Measurements from ENCODE around the gene TMEM132C.

TMEM132C gene

DNA sequence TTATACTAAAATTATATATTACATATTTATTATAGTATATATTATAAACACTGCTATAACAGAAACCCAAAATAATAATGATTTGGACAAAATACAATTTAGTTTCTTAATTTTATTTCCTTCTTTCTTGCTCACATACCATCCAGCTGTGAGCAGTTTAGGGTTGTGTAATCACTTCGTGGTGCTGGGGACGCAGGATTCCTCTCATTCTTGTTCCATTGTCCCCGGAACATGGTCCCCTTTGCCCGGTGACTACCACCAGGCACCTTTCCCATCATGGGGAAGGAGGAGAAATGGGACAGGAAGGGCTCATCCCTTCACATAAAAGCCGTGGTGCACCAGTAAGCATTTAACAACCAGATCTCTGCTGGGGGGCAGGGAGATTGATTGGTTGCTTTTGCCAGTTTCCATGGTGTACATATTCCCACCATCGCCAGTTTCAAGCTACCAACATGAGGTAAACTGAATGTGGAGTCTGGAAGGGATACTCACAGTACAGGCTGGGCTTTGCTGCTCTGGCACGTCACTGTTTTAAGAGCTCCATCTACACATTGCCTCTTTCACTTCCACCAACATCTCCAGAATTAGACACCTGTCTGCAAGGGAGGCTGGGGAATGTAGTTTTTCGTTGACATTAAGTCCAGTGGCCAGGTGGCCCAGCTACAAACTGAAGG is 191.5 kb downstream of the TMEM132C start:
- TF ChIP-seq, protein P1, sequence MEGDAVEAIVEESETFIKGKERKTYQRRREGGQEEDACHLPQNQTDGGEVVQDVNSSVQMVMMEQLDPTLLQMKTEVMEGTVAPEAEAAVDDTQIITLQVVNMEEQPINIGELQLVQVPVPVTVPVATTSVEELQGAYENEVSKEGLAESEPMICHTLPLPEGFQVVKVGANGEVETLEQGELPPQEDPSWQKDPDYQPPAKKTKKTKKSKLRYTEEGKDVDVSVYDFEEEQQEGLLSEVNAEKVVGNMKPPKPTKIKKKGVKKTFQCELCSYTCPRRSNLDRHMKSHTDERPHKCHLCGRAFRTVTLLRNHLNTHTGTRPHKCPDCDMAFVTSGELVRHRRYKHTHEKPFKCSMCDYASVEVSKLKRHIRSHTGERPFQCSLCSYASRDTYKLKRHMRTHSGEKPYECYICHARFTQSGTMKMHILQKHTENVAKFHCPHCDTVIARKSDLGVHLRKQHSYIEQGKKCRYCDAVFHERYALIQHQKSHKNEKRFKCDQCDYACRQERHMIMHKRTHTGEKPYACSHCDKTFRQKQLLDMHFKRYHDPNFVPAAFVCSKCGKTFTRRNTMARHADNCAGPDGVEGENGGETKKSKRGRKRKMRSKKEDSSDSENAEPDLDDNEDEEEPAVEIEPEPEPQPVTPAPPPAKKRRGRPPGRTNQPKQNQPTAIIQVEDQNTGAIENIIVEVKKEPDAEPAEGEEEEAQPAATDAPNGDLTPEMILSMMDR (IDR thresholded peaks at IDR 0.05): no peak
- no peak for TF ChIP-seq ZFX (IDR thresholded peaks at IDR 0.05; ENCODE audit: borderline replicate concordance)
- no peak overlapping the region for H3K27ac ChIP-seq

GRCh38 chr12:128459067-128459466 is 192.1 kb downstream of the TMEM132C start:
- H3K27ac ChIP-seq: no peak overlapping the region
- TF ChIP-seq, protein P1 (IDR thresholded peaks at IDR 0.05): no peak
- no peak for TF ChIP-seq ZFX (IDR thresholded peaks at IDR 0.05; ENCODE audit: borderline replicate concordance)

DNA sequence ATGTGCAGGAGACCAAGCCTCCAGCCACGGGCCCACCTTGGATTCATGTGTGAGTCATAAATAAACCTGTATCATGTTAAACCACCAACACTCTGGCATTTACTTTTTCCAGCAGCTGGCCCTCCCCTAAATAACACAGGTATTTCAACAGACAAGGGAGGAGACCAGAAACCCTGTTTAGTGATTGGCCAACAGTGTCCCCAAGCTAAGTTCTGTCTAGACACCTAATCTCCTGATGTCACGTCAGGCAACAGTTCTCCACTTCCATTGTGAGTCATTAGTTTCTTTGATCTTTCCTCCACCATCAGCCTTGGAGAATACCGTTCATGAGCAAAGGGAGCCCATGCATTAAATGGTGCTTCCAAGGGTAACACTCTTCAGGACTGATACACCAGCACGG is 196.9 kb downstream of the TMEM132C start:
- no peak overlapping the region for H3K27ac ChIP-seq
- TF ChIP-seq, protein P1 (IDR thresholded peaks at IDR 0.05): no peak
- no peak for TF ChIP-seq ZFX (IDR thresholded peaks at IDR 0.05; ENCODE audit: borderline replicate concordance)

DNA sequence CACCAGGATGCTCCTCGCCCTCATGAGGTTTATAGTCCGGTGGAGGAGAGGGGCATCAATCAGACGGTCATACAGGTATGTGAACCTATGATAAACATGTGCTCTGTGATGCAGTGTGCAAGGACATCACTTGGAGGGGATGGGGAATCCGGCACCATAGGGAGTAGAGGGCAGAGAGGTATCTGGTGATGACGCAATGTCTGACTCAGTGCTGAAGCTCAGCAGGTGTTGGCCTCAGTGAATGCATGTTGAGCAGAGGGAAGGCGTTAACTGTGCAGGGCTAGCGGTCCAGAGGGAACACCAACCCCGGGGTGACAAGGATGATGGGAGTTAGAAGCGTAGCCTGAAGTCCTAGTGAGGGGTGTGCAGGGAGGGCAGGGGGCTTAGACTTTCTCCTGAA is 200.9 kb downstream of the TMEM132C start:
- TF ChIP-seq, protein P1 (IDR thresholded peaks at IDR 0.05): no peak
- no peak for TF ChIP-seq ZFX (IDR thresholded peaks at IDR 0.05; ENCODE audit: borderline replicate concordance)
- no peak overlapping the region for H3K27ac ChIP-seq

DNA sequence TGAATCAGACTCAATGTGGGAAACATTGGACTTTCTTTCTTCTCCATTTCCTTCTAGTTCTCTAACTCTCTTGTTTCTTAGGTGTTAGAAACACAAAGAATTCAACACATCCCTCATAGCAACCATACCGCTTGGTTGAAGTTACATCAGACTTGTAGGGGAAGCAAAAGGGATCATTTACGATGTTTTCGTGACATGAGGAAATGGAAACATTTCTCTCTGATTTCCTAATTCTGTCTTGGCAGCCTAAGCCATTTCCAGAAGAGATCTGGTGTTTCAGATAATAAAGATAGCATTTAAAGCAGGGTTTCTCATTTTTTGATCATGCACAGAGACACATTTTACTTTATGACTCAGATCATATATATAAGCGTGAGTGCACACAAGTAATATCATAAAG is 202.0 kb downstream of the TMEM132C start:
- no peak overlapping the region for H3K27ac ChIP-seq
- TF ChIP-seq, protein P1 (IDR thresholded peaks at IDR 0.05): no peak
- no peak for TF ChIP-seq ZFX (IDR thresholded peaks at IDR 0.05; ENCODE audit: borderline replicate concordance)

DNA sequence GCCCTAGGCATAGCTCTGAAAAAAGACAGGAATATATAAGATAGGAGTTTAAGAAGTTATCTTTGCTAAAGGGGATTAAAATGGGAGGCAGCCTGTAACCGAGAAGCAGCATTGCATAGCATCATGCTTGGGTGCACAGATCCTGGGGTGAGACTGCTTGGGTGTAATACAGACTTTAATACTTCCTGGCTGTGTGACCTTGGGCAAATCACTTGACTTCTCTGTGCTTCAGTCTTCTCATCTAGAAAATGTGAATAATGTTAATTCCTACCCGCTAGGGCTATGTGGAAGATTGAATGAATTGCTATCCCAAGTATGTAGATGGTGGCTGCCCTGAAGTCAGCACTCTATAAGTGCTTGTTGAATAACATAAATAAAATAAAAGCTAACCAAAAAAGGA is 204.5 kb downstream of the TMEM132C start:
- TF ChIP-seq, protein P1 (IDR thresholded peaks at IDR 0.05): no peak
- TF ChIP-seq ZFX (IDR thresholded peaks at IDR 0.05; ENCODE audit: borderline replicate concordance): no peak

GRCh38 chr12:128474916-128475315 is 207.9 kb downstream of the TMEM132C start:
- H3K27ac ChIP-seq: no peak overlapping the region
- TF ChIP-seq, protein P1 (IDR thresholded peaks at IDR 0.05): no peak
- TF ChIP-seq ZFX (IDR thresholded peaks at IDR 0.05; ENCODE audit: borderline replicate concordance): no peak

More for the DNA sequence above, 204.5 kb downstream of the TMEM132C start:
- H3K27ac ChIP-seq: no peak overlapping the region
